H1 (cell line): ENCODE results near the gene SH2B3. TPM values are rescaled to one million over a fixed set of nuclear protein-coding genes. Genes with fewer than 3 reads are reported as not detected.
A peak's percentile ranks its signal among the peaks of the same experiment; 100 is the strongest.

ENCODE experiments used
- CTCF ChIA-PET: fragments of 300-600 bp; sonication (Branson Sonifier 250); formaldehyde crosslinking; loops from one replicate; lab custom pipeline; 2021; ENCODE audit not compliant: partially characterized antibody; lab: Charles Lee
- POLR2A ChIA-PET: fragments of 300-600 bp; sonication (Branson Sonifier 250); formaldehyde crosslinking; loops from one replicate; lab custom pipeline; 2021; ENCODE audit warnings: inconsistent platforms; ENCODE audit not compliant: partially characterized antibody; lab: Charles Lee
- DNase-seq, 2 experiments: peaks; one replicate each; pipeline versions ENCODE4 v3.0.0 to v3.0.0-alpha.2; 2010 to 2022; ENCODE audit warnings: low spot score in 2 of 2, low read depth in 1 of 2, mixed read lengths in 1 of 2
- FAIRE-seq: peaks from 2 replicates; lab custom pipeline; 2011; peaks lifted over from hg19 to GRCh38; lab: Jason Lieb, UNC
- H2AFZ ChIP-seq: 2 replicates; pipeline ENCODE4 v1.8.1; 2012; ENCODE audit warnings: low read length, inconsistent platforms
- H2AK5ac ChIP-seq: 2 replicates; pipeline ENCODE4 v1.6.1; 2013; ENCODE audit warnings: low read depth, low read length
- H2BK120ac ChIP-seq: replicated peaks from 2 replicates; pipeline ENCODE3; 2013; ENCODE audit warnings: low read depth, low read length, inconsistent platforms
- H2BK12ac ChIP-seq: 2 replicates; pipeline ENCODE4 v1.6.1; 2013; ENCODE audit warnings: low read depth, low read length
- H2BK15ac ChIP-seq: 2 replicates; pipeline ENCODE4 v1.6.1; 2013; ENCODE audit warnings: low read length
- H2BK20ac ChIP-seq: 2 replicates; pipeline ENCODE4 v1.6.1; 2013; ENCODE audit warnings: low read length
- H2BK5ac ChIP-seq: 2 replicates; pipeline ENCODE4 v1.6.1; 2013; ENCODE audit warnings: low read depth, low read length
- H3K14ac ChIP-seq: 2 replicates; pipeline ENCODE4 v1.6.1; 2013; ENCODE audit warnings: inconsistent platforms; ENCODE audit not compliant: insufficient read length
- H3K18ac ChIP-seq: 2 replicates; pipeline ENCODE4 v1.6.1; 2013; ENCODE audit warnings: low read length; ENCODE audit errors: extremely low read depth
- H3K23ac ChIP-seq: 2 replicates; pipeline ENCODE4 v1.6.1; 2013; ENCODE audit warnings: inconsistent platforms; ENCODE audit not compliant: insufficient read length
- H3K23me2 ChIP-seq: 2 replicates; pipeline ENCODE4 v1.6.1; 2013; ENCODE audit warnings: low read depth, low read length
- H3K27ac ChIP-seq: 2 replicates; pipeline ENCODE4 v1.6.1; 2011; ENCODE audit warnings: low read depth, low read length, inconsistent platforms
- H3K27me3 ChIP-seq, 4 experiments: replicated peaks in 1 of 4; 1 replicate in 1 of 4; 2 replicates in 3 of 4; pipeline versions ENCODE4 v1.6.1 to v1.8.1; 2011 to 2013; ENCODE audit warnings: low read length in 3 of 4, mild to moderate bottlenecking in 3 of 4, inconsistent platforms in 2 of 4, mixed read lengths in 2 of 4, moderate library complexity in 1 of 4; ENCODE audit not compliant: control insufficient read depth in 3 of 4, insufficient read depth in 3 of 4; ENCODE audit errors: extremely low read depth in 1 of 4
- H3K36me3 ChIP-seq, 4 experiments: 2 replicates each; pipeline versions ENCODE4 v1.6.1 to v1.8.1; 2011 to 2013; ENCODE audit warnings: mild to moderate bottlenecking in 4 of 4, low read length in 3 of 4, moderate library complexity in 2 of 4, control low read depth in 1 of 4, inconsistent platforms in 1 of 4; ENCODE audit not compliant: insufficient read depth in 4 of 4, control insufficient read depth in 2 of 4
- H3K4ac ChIP-seq: replicated peaks from 2 replicates; pipeline ENCODE3; 2013; ENCODE audit warnings: low read length, low read depth, mixed read lengths, inconsistent platforms; ENCODE audit not compliant: insufficient read length
- H3K4me1 ChIP-seq, 4 experiments: replicated peaks in 1 of 4; 1 replicate in 1 of 4; 2 replicates in 3 of 4; pipeline versions ENCODE4 v1.6.1 to v1.8.1; 2011 to 2013; ENCODE audit warnings: low read length in 3 of 4, inconsistent platforms in 2 of 4, mixed read lengths in 1 of 4; ENCODE audit not compliant: insufficient read depth in 4 of 4, control insufficient read depth in 3 of 4
- H3K4me2 ChIP-seq, 2 experiments: 2 replicates each; pipeline versions ENCODE4 v1.6.1 to v1.8.1; 2011 to 2013; ENCODE audit warnings: low read depth in 2 of 2, low read length in 2 of 2, control low read depth in 1 of 2, inconsistent platforms in 1 of 2, mild to moderate bottlenecking in 1 of 2; ENCODE audit not compliant: insufficient read depth in 1 of 2
- H3K4me3 ChIP-seq, 4 experiments: fragments of 200-600, 300-600 bp in 1 of 4; sonication (generic), shearing (Covaris generic), sonication (Bioruptor Twin) in 1 of 4; 2 replicates each; pipeline versions ENCODE4 v1.5.1 to v1.8.1; 2011 to 2016; ENCODE audit warnings: low read length in 4 of 4, low read depth in 3 of 4, control low read depth in 2 of 4, inconsistent platforms in 2 of 4, mild to moderate bottlenecking in 2 of 4, mixed read lengths in 1 of 4, moderate library complexity in 1 of 4; ENCODE audit not compliant: insufficient read depth in 2 of 4; ENCODE audit errors: extremely low read depth in 1 of 4
- H3K56ac ChIP-seq: replicated peaks from 2 replicates; pipeline ENCODE3; 2013; ENCODE audit warnings: low read depth, mild to moderate bottlenecking, mixed read lengths, low read length, inconsistent platforms; ENCODE audit not compliant: insufficient read length
- H3K79me1 ChIP-seq: 2 replicates; pipeline ENCODE4 v1.6.1; 2013; ENCODE audit warnings: low read depth, low read length, control low read depth
- H3K79me2 ChIP-seq, 2 experiments: 2 replicates each; pipeline versions ENCODE4 v1.6.1 to v1.8.1; 2012 to 2013; ENCODE audit warnings: low read length in 2 of 2, mild to moderate bottlenecking in 2 of 2, inconsistent platforms in 1 of 2; ENCODE audit not compliant: insufficient read depth in 2 of 2, control insufficient read depth in 1 of 2
- H3K9ac ChIP-seq, 4 experiments: replicated peaks in 1 of 4; 1 replicate in 1 of 4; 2 replicates in 3 of 4; pipeline versions ENCODE4 v1.6.1 to v1.8.1; 2011 to 2013; ENCODE audit warnings: low read depth in 3 of 4, low read length in 3 of 4, control low read depth in 2 of 4, mild to moderate bottlenecking in 2 of 4, moderate library complexity in 2 of 4, inconsistent platforms in 1 of 4; ENCODE audit errors: extremely low read depth in 1 of 4
- H3K9me3 ChIP-seq, 2 experiments: 2 replicates each; pipeline versions ENCODE4 v1.6.1 to v1.8.1; 2012 to 2013; ENCODE audit warnings: mild to moderate bottlenecking in 2 of 2, moderate library complexity in 2 of 2, control low read depth in 1 of 2, inconsistent platforms in 1 of 2, low read depth in 1 of 2, low read length in 1 of 2, mixed read lengths in 1 of 2; ENCODE audit not compliant: insufficient read depth in 2 of 2
- H4K20me1 ChIP-seq, 2 experiments: replicated peaks in 1 of 2; 2 replicates each; pipeline versions ENCODE3 to v1.8.1; 2011 to 2013; ENCODE audit warnings: inconsistent platforms in 2 of 2, low read length in 2 of 2, mild to moderate bottlenecking in 1 of 2; ENCODE audit not compliant: insufficient read depth in 2 of 2, control insufficient read depth in 1 of 2
- H4K5ac ChIP-seq: 2 replicates; pipeline ENCODE4 v1.6.1; 2013; ENCODE audit warnings: low read length, low read depth, mixed read lengths, inconsistent platforms; ENCODE audit not compliant: insufficient read length
- H4K8ac ChIP-seq: 2 replicates; pipeline ENCODE4 v1.8.0; 2013; ENCODE audit warnings: mild to moderate bottlenecking, moderate library complexity, low read length, inconsistent platforms; ENCODE audit not compliant: insufficient read depth; ENCODE audit errors: extremely low read depth
- H4K91ac ChIP-seq: replicated peaks from 2 replicates; pipeline ENCODE3; 2013; ENCODE audit warnings: low read length, mixed read lengths, inconsistent platforms; ENCODE audit not compliant: insufficient read length
- EGR1 ChIP-seq: IDR thresholded peaks from 2 replicates; pipeline ENCODE4 v1.6.1; 2011; ENCODE audit warnings: low read depth, low read length, borderline replicate concordance
- KDM1A ChIP-seq: fragments of 200-600, 300-600 bp; sonication (generic); IDR thresholded peaks from 2 replicates; pipeline ENCODE4 v1.7.1; 2016; ENCODE audit warnings: mild to moderate bottlenecking, low read length, borderline replicate concordance
- SP1 ChIP-seq: IDR thresholded peaks from 2 replicates; pipeline ENCODE4 v1.6.1; 2011; ENCODE audit warnings: low read depth, low read length
- WGBS, 2 experiments: shearing (Covaris generic) in 1 of 2; methylation state at CpG; one replicate each; pipeline versions ENCODE4 v1.1.6 to v1.1.7; 2013 to 2015; ENCODE audit warnings: low lambda C conversion rate in 2 of 2, mixed read lengths in 2 of 2, inconsistent platforms in 1 of 2, low coverage in 1 of 2, missing lambda C conversion rate in 1 of 2; ENCODE audit not compliant: insufficient replicate concordance in 2 of 2, insufficient coverage in 1 of 2, insufficient read length in 1 of 2; ENCODE audit errors: extremely low coverage in 1 of 2, missing lambda C conversion rate in 1 of 2; 5-methylcytosine and 5-hydroxymethylcytosine counted together
- polyA plus RNA-seq, 7 experiments: library from polyadenylated mRNA; depleted of rRNA in 3 of 7; stranded (reverse) in 5 of 7; unstranded in 2 of 7; fragments of >200 nt in 5 of 7; fragments of 200-250 nt in 2 of 7; gene quantifications; 1 replicate in 5 of 7; 2 replicates in 1 of 7; 4 replicates in 1 of 7; pipeline versions ENCODE4 v1.2.1 to v1.2.3, GENCODE V29; 2011 to 2013; ENCODE audit warnings: missing spikeins in 2 of 7, mixed read lengths in 2 of 7
- total RNA-seq: library from RNA; stranded (reverse); fragmentation: NEBNext Ultra II Directional; extraction: Animal tissue kit (Norgen Biotek cat#: 25700); gene quantifications from 2 replicates; pipeline ENCODE4 v1.2.1, GENCODE V29; 2021

SH2B3 gene
- total and polyA plus RNA-seq, 2 of the 8 experiments (the other 6 are each of a cell fraction or from before 2014, with no cell fraction given): 20.8 to 34.1 TPM

DNA sequence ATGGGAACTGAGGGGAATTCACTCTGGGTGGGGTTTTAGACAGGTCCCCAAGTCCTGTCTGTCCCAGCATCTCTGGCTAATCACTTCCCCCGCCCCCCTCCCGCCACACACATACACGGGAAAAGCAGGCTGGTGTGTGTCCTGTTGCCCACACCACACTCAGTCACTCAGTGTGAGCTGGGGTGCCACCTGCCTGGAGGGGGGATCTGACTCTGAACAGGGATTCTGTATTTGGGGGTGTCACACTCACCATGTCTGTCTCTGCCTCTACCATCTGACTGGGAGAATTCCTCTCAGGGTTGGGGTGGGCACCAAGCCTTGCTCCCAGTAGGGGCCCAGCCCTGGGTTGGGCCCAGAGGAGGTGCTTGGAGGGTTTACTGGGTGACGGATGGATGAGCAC is 31.1 kb downstream of the SH2B3 start:
- Histone ChIP-seq H2AK5ac (no peak overlapping the region), H3K4me2 (no peak overlapping the region), H3K27me3 (no peaks in the 10 kb centered on the region), H3K4me3 (no peak overlapping the region), H3K36me3 (no peaks in the 10 kb centered on the region), H3K79me1 (peaks cover 16% of the 10 kb centered on the region), H3K4me1 (peaks cover under 1 to 39% (median 26%) of the 10 kb centered on the region in 4 experiments), H3K14ac (no peak overlapping the region), H2BK5ac (no peak overlapping the region), H3K4ac (no peak overlapping the region), H3K9me3 (no peaks in the 10 kb centered on the region), H4K8ac (no peak overlapping the region), H3K79me2 (peaks cover 3 to 84% of the 10 kb centered on the region in 2 experiments; a peak in 3 of 4 replicates), H4K5ac (no peak overlapping the region), H4K20me1 (peaks cover 25 to 27% of the 10 kb centered on the region in 2 experiments), H2BK20ac (no peak overlapping the region), H2BK12ac (0 out of 2 replicates have a peak overlapping the region, but pooled peaks have one; percentile 77), H2BK15ac (no peak overlapping the region), H3K56ac (no peak overlapping the region), H2BK120ac (no peak overlapping the region), H3K9ac (no peak overlapping the region), H3K18ac (no peak overlapping the region), H4K91ac (no peak overlapping the region), H3K27ac (no peak overlapping the region), H2AFZ (no peak overlapping the region), H3K23me2 (no peaks in the 10 kb centered on the region), H3K23ac (no peak overlapping the region)
- ChIA-PET CTCF (interaction anchor here (0.6 to 31.7 kb wide), 4 partner anchors 14 to 243 kb away, joined by 4 to 838 read pairs (median 97); partner anchors contain the start of gene SH2B3), POLR2A (interaction anchor here (1.2 kb wide), 1 partner anchor 9 kb away, joined by 3 read pairs; no protein-coding TSS in a partner anchor)
- FAIRE-seq (no peak), DNase-seq (no peak)
- 84% methylated on average over 4 of the region's 4 CpGs; no CpG with 5 or more reads in 1 of the 2 experiments for WGBS, 2 experiments
- no peak for TF ChIP-seq KDM1A
- no peak for TF ChIP-seq SP1
- TF ChIP-seq EGR1: no peak
